Putamen (tissue), 1 donor: ENCODE data around the gene FAM193A.
"Not testable (repeated sequence)": the region's sequence is repeated elsewhere in the genome, so short reads cannot be mapped to it uniquely, and the experiment has no call there.

Experiments
- DNase-seq: peaks from one replicate; pipeline ENCODE4 v3.0.0-alpha.2; 2016; ENCODE audit warnings: low spot score

Gene FAM193A

GRCh38 chr4:2608291-2608690 is 71.8 kb downstream of the FAM193A start:
- DNase-seq = no peak

GRCh38 chr4:2615821-2616220 is 79.4 kb downstream of the FAM193A start:
- no peak for DNase-seq

- no peak for DNase-seq
These were observed 81.5 kb downstream of the FAM193A start for GRCh38 chr4:2617955-2618354.

GRCh38 chr4:2618729-2619128 is 82.3 kb downstream of the FAM193A start:
- not testable (repeated sequence) for DNase-seq

- no peak for DNase-seq
These were observed 83.0 kb downstream of the FAM193A start for GRCh38 chr4:2619459-2619858.

GRCh38 chr4:2621419-2621818 is 85.0 kb downstream of the FAM193A start:
- no peak for DNase-seq

GRCh38 chr4:2623442-2623841 is 87.0 kb downstream of the FAM193A start:
- no peak for DNase-seq

GRCh38 chr4:2624782-2625530 is 88.5 kb downstream of the FAM193A start:
- DNase-seq = no peak

GRCh38 chr4:2626231-2626630 is 89.8 kb downstream of the FAM193A start:
- DNase-seq = no peak

GRCh38 chr4:2630556-2631273 is 94.3 kb downstream of the FAM193A start:
- DNase-seq = no peak

- no peak for DNase-seq
These were observed 97.6 kb downstream of the FAM193A start for GRCh38 chr4:2634014-2634413.

GRCh38 chr4:2636331-2636730 is 99.9 kb downstream of the FAM193A start:
- no peak for DNase-seq

- DNase-seq = not testable (repeated sequence)
These were observed 100.5 kb downstream of the FAM193A start for GRCh38 chr4:2636994-2637393.

- no peak for DNase-seq
These were observed 101.6 kb downstream of the FAM193A start for GRCh38 chr4:2637956-2638552.

GRCh38 chr4:2638730-2639129 is 102.3 kb downstream of the FAM193A start:
- no peak for DNase-seq

GRCh38 chr4:2642968-2643367 is 106.5 kb downstream of the FAM193A start:
- DNase-seq = no peak

- no peak for DNase-seq
These were observed 107.1 kb downstream of the FAM193A start for GRCh38 chr4:2643555-2643954.

- DNase-seq = no peak
These were observed 110.1 kb downstream of the FAM193A start for GRCh38 chr4:2646396-2647149.

GRCh38 chr4:2647403-2648158 is 111.1 kb downstream of the FAM193A start:
- DNase-seq = no peak

- no peak for DNase-seq
These were observed 111.8 kb downstream of the FAM193A start for GRCh38 chr4:2648159-2648814.

GRCh38 chr4:2649604-2650114 is 113.2 kb downstream of the FAM193A start:
- DNase-seq = no peak
